Stomach (tissue), 9 donors: ENCODE data around the gene NEDD9. TPM values are rescaled to one million over a fixed set of nuclear protein-coding genes. Genes with fewer than 3 reads are reported as not detected.

ENCODE experiments used
- DNase-seq, 2 donors: peaks; one replicate each; pipeline versions ENCODE4 v3.0.0 to v3.0.0-alpha.2; 2013 to 2019
- H3K27ac ChIP-seq, 5 donors: fragments of 200-600 bp in 4 of 5; sonication (generic) in 4 of 5; one replicate each; pipeline ENCODE4 v1.5.1; 2013 to 2019; ENCODE audit warnings: mild to moderate bottlenecking in 1 of 5, moderate library complexity in 1 of 5
- H3K27me3 ChIP-seq, 3 donors: fragments of 200-600 bp; sonication (generic); one replicate each; pipeline ENCODE4 v1.5.1; 2017 to 2019; ENCODE audit warnings: mixed run types in 1 of 3
- H3K36me3 ChIP-seq, 4 donors: fragments of 200-600 bp; sonication (generic); 1 replicate in 3 of 4; 2 replicates in 1 of 4; pipeline ENCODE4 v1.5.1; 2016 to 2019
- H3K4me1 ChIP-seq, 4 donors: fragments of 200-600 bp; sonication (generic); one replicate each; pipeline ENCODE4 v1.5.1; 2016 to 2019
- H3K4me3 ChIP-seq, 4 donors: fragments of 200-600 bp; sonication (generic) in 3 of 4; one replicate each; pipeline ENCODE4 v1.5.1; 2016 to 2019; ENCODE audit warnings: mild to moderate bottlenecking in 1 of 4
- H3K9me3 ChIP-seq, 4 donors: fragments of 200-600 bp; sonication (generic); one replicate each; pipeline ENCODE4 v1.5.1; 2016 to 2019
- CTCF ChIP-seq, 7 experiments: fragments of 450-650 bp in 4 of 7; fragments of 200-600 bp in 3 of 7; sonication (generic) in 3 of 7; IDR thresholded peaks; one replicate each; pipeline ENCODE4 v1.5.1; 2016 to 2019; ENCODE audit warnings: antibody characterized with exemption in 7 of 7, control low read depth in 2 of 7, mild to moderate bottlenecking in 1 of 7
- EP300 ChIP-seq: sonication (generic); formaldehyde crosslinking; IDR thresholded peaks from one replicate; pipeline ENCODE4 v1.6.1; 2017; ENCODE audit warnings: antibody characterized with exemption
- POLR2A ChIP-seq, 4 donors: fragments of 450-650 bp; IDR thresholded peaks; one replicate each; pipeline ENCODE4 v1.6.1; 2016; ENCODE audit warnings: antibody characterized with exemption in 4 of 4, control low read depth in 2 of 4, mild to moderate bottlenecking in 1 of 4, moderate library complexity in 1 of 4
- POLR2AphosphoS5 ChIP-seq, 3 donors: sonication (generic); formaldehyde crosslinking; IDR thresholded peaks; one replicate each; pipeline ENCODE4 v1.6.1; 2016; ENCODE audit warnings: antibody characterized with exemption in 3 of 3
- WGBS, 5 donors: extraction: QIAGEN DNeasy Blood & Tissue Kit in 3 of 5; methylation state at CpG; one replicate each; pipeline versions ENCODE4 v1.1.5 to v1.1.7; 2013 to 2018; 5-methylcytosine and 5-hydroxymethylcytosine counted together
- intact Hi-C: fragments of 100-400 bp; cut with DNase I; formaldehyde crosslinking; loops from one replicate; pipeline ENCODE4 v1.15.1; 2023; ENCODE audit warnings: low total_unique reads
- polyA plus RNA-seq, 3 donors: library from polyadenylated mRNA; stranded (reverse); fragments of 200-250 nt; gene quantifications; one replicate each; pipeline ENCODE4 v1.2.3, GENCODE V29; 2013
- total RNA-seq, 5 donors: library from RNA; depleted of rRNA; stranded (reverse); fragments of >200 nt; gene quantifications; one replicate each; pipeline versions ENCODE4 v1.1.0 to v1.2.3, GENCODE V29; 2014 to 2016
- donor health status: healthy with polysubstance abuse.
- donor health status: Bipolar disorder and iron deficiency.
- donor health status: healthy.

Gene NEDD9
- total and polyA plus RNA-seq, 8 donors: 4.2 to 97.9 (median 26.9) TPM

- Histone ChIP-seq H3K27ac (peak overlapping the region in 2 of 5 donors; percentile 53 to 57), H3K9me3 (no peaks in the 10 kb centered on the region), H3K36me3 (no peaks in the 10 kb centered on the region), H3K4me1 (peaks cover 32 to 59% (median 42%) of the 10 kb centered on the region in 4 donors), H3K27me3 (no peaks in the 10 kb centered on the region), H3K4me3 (no peak overlapping the region)
- WGBS, 5 donors: 85 to 94% (median 93%) methylated on average over 8 of the region's 8 CpGs
- DNase-seq: no peak
- TF ChIP-seq POLR2AphosphoS5 (IDR thresholded peaks at IDR 0.05) (no peak), EP300 (no peak), POLR2A (IDR thresholded peaks at IDR 0.05) (no peak), CTCF (IDR thresholded peaks at IDR 0.05) (no peak)
- intact Hi-C loops: no loop called here
These were observed 43.8 kb upstream of the NEDD9 start for GRCh38 chr6:11276228-11276627.

GRCh38 chr6:11275598-11275997 is 43.1 kb upstream of the NEDD9 start:
- Histone ChIP-seq H3K27ac (peak overlapping the region in 3 of 5 donors; percentile 3 to 57 (median 53)), H3K4me1 (peaks cover 36 to 65% (median 49%) of the 10 kb centered on the region in 4 donors)

GRCh38 chr6:11273406-11274065 is 41.1 kb upstream of the NEDD9 start:
- Histone ChIP-seq H3K36me3 (no peaks in the 10 kb centered on the region), H3K27ac (peak overlapping the region in 4 of 5 donors; percentile 11 to 62 (median 46)), H3K27me3 (no peaks in the 10 kb centered on the region), H3K9me3 (no peaks in the 10 kb centered on the region), H3K4me1 (peaks cover 40 to 73% (median 58%) of the 10 kb centered on the region in 4 donors), H3K4me3 (no peak overlapping the region)
- 67 to 74% (median 70%) methylated on average over 19 of the region's 19 CpGs for WGBS, 5 donors
- TF ChIP-seq POLR2AphosphoS5 (IDR thresholded peaks at IDR 0.05) (peak in 1 of 3 donors; percentile 26), POLR2A (IDR thresholded peaks at IDR 0.05) (no peak)
- peak; percentile 51 to 62 for DNase-seq
- intact Hi-C loops: no loop called here

More at GRCh38 chr6:11275598-11275997, 43.1 kb upstream of the NEDD9 start:
- no peak overlapping the region for H3K4me3 ChIP-seq
- H3K27me3 ChIP-seq: no peaks in the 10 kb centered on the region
- no peak for TF ChIP-seq EP300
- no peak for TF ChIP-seq CTCF (IDR thresholded peaks at IDR 0.05)
- intact Hi-C loops: no loop called here
- 14 to 28% (median 27%) methylated on average over 4 of the region's 4 CpGs for WGBS, 5 donors
- H3K9me3 ChIP-seq: no peaks in the 10 kb centered on the region
- DNase-seq: peak in 1 of 2 donors; percentile 84
- no peaks in the 10 kb centered on the region for H3K36me3 ChIP-seq

- TF ChIP-seq CTCF (IDR thresholded peaks at IDR 0.05) (no peak), EP300 (no peak), POLR2AphosphoS5 (IDR thresholded peaks at IDR 0.05) (peak in 1 of 3 donors; percentile 16)
- 53 to 61% (median 56%) methylated on average over 11 of the region's 11 CpGs for WGBS, 5 donors
- Histone ChIP-seq H3K4me1 (peaks cover 31 to 65% (median 51%) of the 10 kb centered on the region in 4 donors), H3K36me3 (no peaks in the 10 kb centered on the region), H3K27ac (peak overlapping the region in 4 of 5 donors; percentile 5 to 62 (median 37)), H3K9me3 (no peaks in the 10 kb centered on the region), H3K4me3 (no peak overlapping the region), H3K27me3 (no peaks in the 10 kb centered on the region)
- peak in 1 of 2 donors; percentile 41 for DNase-seq
- intact Hi-C loops: no loop called here
These were observed 40.2 kb upstream of the NEDD9 start for GRCh38 chr6:11272491-11273192.
